Gastrocnemius medialis (tissue), 4 donors: ENCODE results near the gene IDH3A.

Experiments
- CTCF ChIP-seq, 5 experiments: fragments of 450-650 bp in 3 of 5; fragments of 200-600 bp in 2 of 5; sonication (generic) in 2 of 5; IDR thresholded peaks in 4 of 5; conservative IDR thresholded peaks in 1 of 5; 1 replicate in 4 of 5; 2 replicates in 1 of 5; pipeline ENCODE4 v1.5.1; 2016 to 2019; ENCODE audit warnings: antibody characterized with exemption in 5 of 5, mild to moderate bottlenecking in 3 of 5, moderate library complexity in 3 of 5
- POLR2A ChIP-seq, 2 donors: fragments of 450-650 bp; IDR thresholded peaks; one replicate each; pipeline ENCODE4 v1.6.1; 2017; ENCODE audit warnings: antibody characterized with exemption in 2 of 2, mild to moderate bottlenecking in 2 of 2, moderate library complexity in 2 of 2

GRCh38 chr15:78210349-78210717, 61.2 kb downstream of the IDH3A start:
- no peak for TF ChIP-seq POLR2A (IDR thresholded peaks at IDR 0.05)
- TF ChIP-seq CTCF (IDR thresholded peaks at IDR 0.05 in 4 of 5, conservative IDR thresholded peaks at IDR 0.05 in 1 of 5), result no peak
